HepG2 (cell line): Measurements from ENCODE around the gene ARHGDIA. TPM values are rescaled to one million over a fixed set of nuclear protein-coding genes. Genes with fewer than 3 reads are reported as not detected.

Source experiments
- ARNTL ChIP-seq: sonication (generic); formaldehyde crosslinking; IDR thresholded peaks from 2 replicates; pipeline ENCODE4 v1.4.0; 2020; ENCODE audit warnings: mild to moderate bottlenecking, missing genetic modification reagents
- CTCF ChIP-seq: sonication (generic); formaldehyde crosslinking; IDR thresholded peaks from 2 replicates; pipeline ENCODE4 v1.5.0; 2020; ENCODE audit warnings: mild to moderate bottlenecking, missing genetic modification reagents, moderate library complexity
- IKZF4 ChIP-seq: sonication (generic); formaldehyde crosslinking; IDR thresholded peaks from 2 replicates; pipeline ENCODE4 v1.5.1; 2020; ENCODE audit warnings: borderline replicate concordance, mild to moderate bottlenecking, low read depth, missing genetic modification reagents; ENCODE audit errors: not compliant biosample characterization
- JDP2 ChIP-seq: sonication (generic); formaldehyde crosslinking; IDR thresholded peaks from 2 replicates; pipeline ENCODE4 v1.8.1; 2022; ENCODE audit warnings: missing genetic modification reagents, borderline replicate concordance
- JUNB ChIP-seq: sonication (generic); formaldehyde crosslinking; IDR thresholded peaks from 2 replicates; pipeline ENCODE4 v1.8.0; 2022; ENCODE audit warnings: missing genetic modification reagents, mild to moderate bottlenecking, borderline replicate concordance
- KMT2A ChIP-seq: sonication (generic); formaldehyde crosslinking; IDR thresholded peaks from 2 replicates; pipeline ENCODE4 v1.4.0; 2020; ENCODE audit warnings: missing genetic modification reagents
- LRRFIP1 ChIP-seq: sonication (generic); formaldehyde crosslinking; conservative IDR thresholded peaks from 2 replicates; pipeline ENCODE4 v1.4.0; 2020; ENCODE audit warnings: missing genetic modification reagents
- NCOA1 ChIP-seq: sonication (generic); formaldehyde crosslinking; IDR thresholded peaks from 2 replicates; pipeline ENCODE4 v1.9.0; 2021; ENCODE audit warnings: missing genetic modification reagents
- PATZ1 ChIP-seq: sonication (generic); formaldehyde crosslinking; IDR thresholded peaks from 2 replicates; pipeline ENCODE4 v1.4.0; 2020; ENCODE audit warnings: missing genetic modification reagents
- PBX2 ChIP-seq: IDR thresholded peaks from 2 replicates; pipeline ENCODE4 v1.6.1; 2016; ENCODE audit warnings: control low read depth
- POGK ChIP-seq: sonication (generic); formaldehyde crosslinking; conservative IDR thresholded peaks from 2 replicates; pipeline ENCODE4 v1.8.0; 2022; ENCODE audit warnings: mild to moderate bottlenecking, moderate library complexity, missing genetic modification reagents
- RAD21 ChIP-seq: fragments of 450-650 bp; formaldehyde crosslinking; IDR thresholded peaks from 2 replicates; pipeline ENCODE4 v1.5.0; 2020; ENCODE audit warnings: mild to moderate bottlenecking
- RFX3 ChIP-seq: IDR thresholded peaks from 2 replicates; pipeline ENCODE4 v1.6.1; 2016; ENCODE audit warnings: missing biosample characterization, missing genetic modification reagents
- RFX5 ChIP-seq: IDR thresholded peaks from 2 replicates; pipeline ENCODE4 v1.6.1; 2011; ENCODE audit warnings: low read depth, low read length, improper control_type of control experiment
- SP5 ChIP-seq: IDR thresholded peaks from 2 replicates; pipeline ENCODE4 v1.6.1; 2016; ENCODE audit warnings: low read depth, borderline replicate concordance
- TBP ChIP-seq: sonication (generic); formaldehyde crosslinking; IDR thresholded peaks from 2 replicates; pipeline ENCODE4 v1.5.0; 2020; ENCODE audit warnings: missing genetic modification reagents
- ZBTB7B ChIP-seq: sonication (generic); formaldehyde crosslinking; IDR thresholded peaks from 2 replicates; pipeline ENCODE4 v1.4.0; 2020; ENCODE audit warnings: missing genetic modification reagents
- ZFX ChIP-seq: sonication (generic); formaldehyde crosslinking; IDR thresholded peaks from 2 replicates; pipeline ENCODE4 v1.4.0; 2020; ENCODE audit warnings: mild to moderate bottlenecking, low read depth, missing genetic modification reagents, moderate library complexity
- ZSCAN30 ChIP-seq: sonication (generic); formaldehyde crosslinking; IDR thresholded peaks from 2 replicates; pipeline ENCODE4 v1.5.0; 2020; ENCODE audit warnings: mild to moderate bottlenecking, missing genetic modification reagents
- ZZZ3 ChIP-seq: sonication (generic); formaldehyde crosslinking; IDR thresholded peaks from 2 replicates; pipeline ENCODE4 v1.4.0; 2020; ENCODE audit warnings: missing genetic modification reagents, mild to moderate bottlenecking, borderline replicate concordance
- polyA plus RNA-seq, 8 experiments: library from polyadenylated mRNA; depleted of rRNA in 3 of 8; stranded (reverse) in 7 of 8; unstranded in 1 of 8; fragments of >200 nt; fragmentation: Illumina TruSeq in 4 of 8; extraction: Trizol in 4 of 8; gene quantifications; 2 replicates each; pipeline versions ENCODE4 v1.2.1 to v1.2.3, GENCODE V29; 2011 to 2016; ENCODE audit warnings: low read depth in 4 of 8, missing spikeins in 1 of 8, mixed read lengths in 1 of 8; ENCODE audit not compliant: insufficient read depth in 1 of 8
- total RNA-seq, 5 experiments: library from RNA; depleted of rRNA; stranded (reverse); fragments of >200 nt; fragmentation: Illumina TruSeq; extraction: Trizol; gene quantifications; 2 replicates each; pipeline ENCODE4 v1.2.3, GENCODE V29; 2016; ENCODE audit warnings: low read depth in 1 of 5

Gene ARHGDIA
- total and polyA plus RNA-seq, 2 of the 13 experiments (the other 11 are each of a cell fraction or from before 2014, with no cell fraction given) = 40.0 to 64.0 TPM

GRCh38 chr17:81902653-81903414 is 31.7 kb upstream of the ARHGDIA start (continued):
- TF ChIP-seq IKZF4 (CRISPR knock-in tag) (no peak), ZSCAN30 (no peak), SP5 (CRISPR knock-in tag) (no peak), KMT2A (CRISPR knock-in tag) (no peak), JUNB (no peak), JDP2 (no peak), ZBTB7B (CRISPR knock-in tag) (no peak), LRRFIP1 (CRISPR knock-in tag) (no peak), ARNTL (CRISPR knock-in tag) (peak; percentile 15; the same call in 1 of the 2 replicates), PBX2 (no peak), ZZZ3 (CRISPR knock-in tag) (no peak), CTCF (CRISPR knock-in tag) (no peak), NCOA1 (CRISPR knock-in tag) (no peak), ZFX (CRISPR knock-in tag) (peak; percentile 53), TBP (CRISPR knock-in tag) (no peak), RFX3 (CRISPR knock-in tag) (no peak), POGK (peak; percentile 38; the same call in 1 of the 2 replicates), PATZ1 (CRISPR knock-in tag) (peak; percentile 80), RAD21 (no peak; the same call in 1 of the 2 replicates), RFX5 (no peak)
